ENCODE results near the gene HIVEP3.

GRCh38 chr1:41500781-41501518, 417.8 kb downstream of the HIVEP3 start:
- no peak for TF ChIP-seq CTCF (IDR thresholded peaks at IDR 0.05; ENCODE audit: low read length)
- TF ChIP-seq EZH2 (optimal IDR thresholded peaks at IDR 0.05; ENCODE audit: low read depth, low read length): no peak
- no peak for TF ChIP-seq EZH2phosphoT487 (IDR thresholded peaks at IDR 0.05; ENCODE audit: low read length)
